Measurements from ENCODE around the gene PID1.

PID1 gene, protein sequence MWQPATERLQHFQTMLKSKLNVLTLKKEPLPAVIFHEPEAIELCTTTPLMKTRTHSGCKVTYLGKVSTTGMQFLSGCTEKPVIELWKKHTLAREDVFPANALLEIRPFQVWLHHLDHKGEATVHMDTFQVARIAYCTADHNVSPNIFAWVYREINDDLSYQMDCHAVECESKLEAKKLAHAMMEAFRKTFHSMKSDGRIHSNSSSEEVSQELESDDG

DNA sequence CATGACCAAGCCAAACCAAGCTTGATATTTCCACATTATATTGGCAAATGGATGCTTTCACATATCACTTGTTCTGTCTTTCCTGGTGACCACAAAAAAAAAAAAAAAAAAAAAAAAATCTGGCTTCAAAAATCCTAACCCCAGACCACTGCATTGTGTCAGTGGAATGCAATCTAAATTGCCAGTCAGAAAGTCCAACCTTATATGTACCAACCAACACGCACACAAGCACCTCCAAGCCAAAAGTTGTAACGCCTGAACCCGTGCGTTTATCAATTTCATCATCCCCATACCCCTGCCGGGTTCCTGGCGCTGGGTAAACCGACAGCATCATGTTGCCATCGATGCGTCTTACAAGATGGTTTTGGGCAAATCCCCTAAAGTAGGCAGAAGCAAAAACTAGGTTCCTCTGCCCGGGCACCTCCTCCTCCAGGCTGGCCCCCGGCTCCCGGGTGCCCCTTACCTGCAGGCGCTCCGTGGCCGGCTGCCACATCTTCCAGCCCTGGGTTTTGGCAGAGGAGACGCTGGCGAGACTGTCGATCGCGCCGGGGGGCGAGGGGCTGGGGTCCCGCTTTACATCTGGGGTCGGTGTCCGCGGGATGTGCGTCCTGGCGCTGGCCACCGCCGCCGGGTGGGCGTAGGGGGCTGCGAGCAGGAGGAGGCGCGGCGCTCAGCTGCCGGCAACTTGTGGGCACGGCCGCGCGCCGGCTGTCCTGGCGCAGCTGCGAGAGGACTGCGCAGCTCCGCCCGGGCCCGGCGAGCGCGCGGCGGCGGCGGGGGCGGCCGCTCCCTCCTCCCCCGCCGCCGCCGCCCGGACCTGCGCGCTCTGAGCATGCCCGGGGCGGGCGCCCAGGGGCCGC lies at the start of gene PID1:
PID1 (minus strand) TSS at position 737 of the 860 bp plus-strand sequence; CDS start at position 493, 244 bp downstream.
- DNase-seq (ENCODE audit: low spot score), result peak; percentile 34

DNA sequence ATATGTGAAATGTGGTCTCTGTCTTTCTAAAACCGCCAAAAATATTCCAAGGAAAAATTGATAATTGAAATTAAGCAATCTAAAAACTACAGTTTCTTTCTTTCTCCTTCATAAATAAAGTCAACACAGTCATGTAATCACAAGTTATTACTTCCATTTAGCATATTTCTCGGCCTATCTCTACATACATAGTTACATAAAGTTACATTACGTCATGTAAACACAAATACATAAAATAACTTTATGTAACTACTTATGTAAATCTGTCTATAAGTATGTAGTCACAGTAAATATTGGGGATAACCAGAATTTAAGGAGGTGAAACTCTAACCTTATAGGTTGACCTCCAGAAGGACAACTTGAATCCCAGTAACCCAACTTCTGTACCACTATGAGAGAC lies 48.5 kb upstream of the PID1 start:
- no peak for DNase-seq (ENCODE audit: low spot score)

DNA sequence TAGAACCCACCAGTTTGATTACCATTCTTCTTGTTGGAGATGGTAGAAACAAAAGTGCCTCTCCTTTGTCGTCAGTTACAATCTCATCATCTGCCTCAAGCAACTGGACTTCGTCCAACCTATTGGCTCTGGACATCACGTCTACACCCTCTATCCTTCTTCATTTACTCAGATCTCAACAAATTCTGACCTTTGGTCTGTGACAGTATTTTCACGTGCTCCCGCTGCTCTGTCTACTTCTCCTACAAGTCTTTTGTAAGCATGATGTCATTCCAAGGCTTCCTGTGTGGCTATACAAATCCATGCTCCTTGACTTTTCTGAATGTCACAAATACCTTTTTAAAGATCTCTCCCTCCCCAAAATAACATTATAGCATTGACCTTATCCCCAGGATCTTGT lies 43.0 kb upstream of the PID1 start:
- no peak for DNase-seq (ENCODE audit: low spot score)

DNA sequence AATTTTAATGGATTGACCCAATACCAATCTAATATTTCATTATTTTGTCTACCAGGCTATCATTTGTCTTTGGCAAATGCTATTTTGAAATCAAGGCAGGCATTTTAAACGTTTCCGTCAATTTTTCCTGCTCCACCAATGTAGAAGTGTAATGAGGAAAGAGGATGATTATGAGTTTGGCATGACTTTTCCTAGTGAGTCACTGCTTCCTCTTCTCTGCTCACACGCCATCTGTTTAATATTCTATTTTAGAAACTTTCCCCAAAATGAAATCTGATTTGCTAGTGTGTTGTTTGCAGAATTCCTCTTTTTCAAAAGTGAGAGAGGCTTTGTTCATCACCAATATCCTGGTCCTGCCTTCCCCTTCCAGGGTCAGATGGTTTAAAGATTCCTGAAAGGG lies 42.5 kb upstream of the PID1 start:
- DNase-seq (ENCODE audit: low spot score), result no peak

DNA sequence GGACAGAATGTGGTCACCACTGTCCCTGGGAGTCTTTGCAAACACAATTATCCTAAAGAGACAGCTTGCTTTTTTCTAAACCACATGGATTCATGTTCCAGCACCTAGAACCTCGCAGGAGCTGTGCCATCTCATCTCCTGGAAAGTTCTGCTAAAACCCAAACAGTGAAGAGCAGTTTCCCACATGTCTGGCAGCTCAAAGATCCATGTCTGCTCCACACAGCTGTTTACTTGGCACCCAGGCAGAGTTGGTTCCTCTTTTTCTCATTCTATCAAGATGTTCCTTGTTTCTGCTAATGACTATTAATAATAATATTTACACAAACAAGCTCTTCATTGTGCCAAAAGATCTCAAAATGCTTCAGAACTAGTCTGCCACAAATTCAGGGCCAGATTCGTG lies 30.1 kb upstream of the PID1 start:
- DNase-seq (ENCODE audit: low spot score), result no peak

DNA sequence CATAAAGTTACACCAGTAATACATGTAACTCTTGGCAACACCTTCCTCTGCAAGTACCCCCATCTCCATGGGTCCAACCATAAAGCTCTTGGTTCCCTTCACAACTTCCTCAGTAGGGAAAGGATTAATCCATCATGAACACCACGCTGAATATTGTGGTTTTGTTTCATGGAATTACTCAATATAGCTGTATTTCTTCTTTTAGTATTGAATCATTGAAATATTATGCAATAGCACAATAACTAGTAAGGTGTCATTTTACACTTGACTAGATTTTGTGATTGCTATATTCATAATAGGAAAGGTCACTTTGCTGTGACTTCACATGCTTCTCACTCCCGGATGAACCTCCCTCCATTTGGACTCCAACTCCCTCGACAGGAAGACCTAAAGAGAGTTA lies 29.7 kb upstream of the PID1 start:
- DNase-seq (ENCODE audit: low spot score), result no peak

DNA sequence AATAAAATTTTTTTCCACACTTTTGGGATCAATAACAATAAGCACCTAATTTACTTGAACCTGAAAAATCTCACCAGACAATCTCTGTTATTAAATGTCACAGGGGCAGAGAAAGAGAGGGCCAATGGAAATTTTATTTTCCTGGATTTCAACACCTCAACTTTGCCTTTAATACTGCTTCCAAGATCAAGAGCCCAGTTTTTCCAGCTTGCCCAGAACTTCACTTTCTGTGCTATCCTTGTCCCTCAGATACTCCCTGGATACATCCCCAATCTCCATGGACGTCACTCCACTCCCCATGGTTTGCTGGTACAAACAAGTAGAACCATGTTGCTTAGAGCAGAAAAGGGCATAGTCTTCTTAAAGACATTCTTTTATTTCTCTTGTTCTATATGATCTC lies 29.3 kb upstream of the PID1 start:
- no peak for DNase-seq (ENCODE audit: low spot score)

DNA sequence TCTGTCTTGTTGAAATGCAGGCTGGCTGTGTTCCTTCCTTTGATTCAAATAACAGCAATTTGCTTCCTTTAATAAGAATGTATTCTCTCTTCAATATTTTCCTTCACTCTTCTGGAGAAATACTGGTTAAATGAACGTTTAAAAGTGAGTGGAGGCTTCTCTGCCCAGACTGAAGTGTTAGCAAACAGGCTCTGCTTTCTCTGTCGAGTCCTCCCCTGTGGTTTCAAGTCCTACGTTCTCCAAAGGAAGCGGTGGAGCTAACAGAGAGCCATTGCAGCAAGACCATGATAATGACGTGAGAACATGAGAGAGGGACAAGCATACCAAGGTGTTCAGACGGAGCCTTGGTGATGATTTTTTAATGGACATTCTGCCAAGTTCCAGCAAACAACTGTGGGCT lies 26.2 kb upstream of the PID1 start:
- DNase-seq (ENCODE audit: low spot score), result no peak

DNA sequence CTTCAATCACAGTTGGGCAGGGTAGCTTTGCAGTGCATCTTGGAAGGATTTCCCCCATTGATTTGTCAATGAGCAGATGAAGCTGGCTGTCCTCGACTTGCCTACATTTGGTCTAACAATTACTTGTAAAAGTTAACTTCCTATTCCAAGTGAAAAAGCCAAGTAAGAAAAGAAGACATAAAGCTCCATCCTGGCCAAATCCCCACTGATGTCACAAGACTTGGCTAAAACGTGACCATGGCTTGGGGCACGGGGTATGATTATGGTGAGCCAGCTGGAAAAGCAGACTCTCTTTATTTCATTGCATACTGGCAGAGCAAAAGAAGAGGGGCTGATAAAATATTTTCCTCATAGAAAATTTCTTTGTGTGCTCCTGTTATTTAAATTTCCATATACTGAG lies 25.4 kb upstream of the PID1 start:
- DNase-seq (ENCODE audit: low spot score), result no peak

DNA sequence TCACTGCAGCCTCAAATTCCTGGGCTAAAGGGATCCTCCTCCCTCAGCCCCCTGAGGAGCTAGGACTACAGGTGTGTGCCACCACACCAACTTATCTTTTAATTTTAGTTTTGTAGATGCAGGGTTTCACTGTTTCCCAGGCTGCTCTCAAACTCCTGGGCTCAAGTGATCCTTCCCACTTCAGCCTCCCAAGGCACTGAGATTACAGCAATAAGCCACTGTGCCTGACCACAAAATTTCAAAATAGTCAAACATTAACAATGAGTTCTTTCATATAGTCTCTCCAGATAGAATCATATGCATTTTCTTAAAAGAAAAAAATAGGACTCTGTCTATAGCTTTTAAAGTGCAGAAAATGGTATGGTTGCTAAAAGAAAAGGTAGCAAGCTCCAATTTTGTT lies 24.9 kb upstream of the PID1 start:
- DNase-seq (ENCODE audit: low spot score), result no peak

DNA sequence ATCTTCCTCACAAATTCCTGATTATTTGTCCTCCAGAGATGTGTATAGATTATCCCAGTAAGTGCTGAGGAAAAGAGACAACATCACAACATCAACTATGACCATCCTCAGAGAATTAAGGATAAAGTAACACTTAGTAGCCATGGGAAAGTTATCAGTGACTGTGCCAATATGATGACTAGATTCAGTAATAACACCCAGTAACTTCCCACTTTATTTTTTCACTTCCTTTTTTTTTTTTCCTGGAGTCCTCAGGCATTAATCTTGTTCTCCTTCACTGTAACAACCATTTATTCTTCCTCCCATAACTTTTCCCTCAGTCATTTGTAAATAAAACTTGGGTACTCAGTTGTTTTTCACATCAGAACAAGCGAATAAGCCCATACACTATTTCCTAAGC lies 16.7 kb upstream of the PID1 start:
- no peak for DNase-seq (ENCODE audit: low spot score)

DNA sequence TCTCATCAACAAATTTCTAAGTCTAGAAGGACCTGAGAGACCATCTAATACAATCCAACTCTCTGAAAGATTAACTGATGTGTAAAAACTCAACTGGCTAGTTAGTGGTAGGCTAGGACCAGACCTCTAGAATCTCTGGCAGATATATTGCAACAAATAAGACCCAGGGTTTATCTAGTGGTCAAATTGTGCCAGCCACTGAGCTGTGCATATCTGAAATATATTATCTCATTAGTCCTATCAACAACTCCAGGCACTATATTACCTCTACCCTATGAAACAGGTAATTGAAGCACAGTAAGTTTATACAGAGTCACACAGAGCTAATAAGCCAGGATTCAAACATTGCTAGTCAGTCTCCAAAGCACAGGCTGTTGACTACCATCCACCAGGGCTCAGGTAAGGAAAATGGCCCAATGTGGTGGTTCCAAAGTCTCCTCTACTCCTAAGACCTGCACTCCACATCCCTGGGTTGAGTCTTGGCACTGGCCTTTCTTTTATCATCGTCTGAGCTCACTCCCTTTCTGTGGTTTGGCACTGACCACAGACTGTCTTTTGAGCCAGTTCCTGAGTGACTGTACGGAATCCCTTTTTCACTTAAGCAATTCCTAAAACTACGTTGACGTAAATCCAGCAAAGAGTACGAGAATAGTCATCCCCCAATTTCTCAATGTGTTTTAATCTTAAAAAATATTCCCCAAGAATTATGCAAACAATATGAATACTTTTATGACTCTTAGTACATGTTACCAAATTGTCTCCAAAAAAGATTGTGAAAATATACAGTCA lies 11.9 kb upstream of the PID1 start:
- DNase-seq (ENCODE audit: low spot score), result no peak

DNA sequence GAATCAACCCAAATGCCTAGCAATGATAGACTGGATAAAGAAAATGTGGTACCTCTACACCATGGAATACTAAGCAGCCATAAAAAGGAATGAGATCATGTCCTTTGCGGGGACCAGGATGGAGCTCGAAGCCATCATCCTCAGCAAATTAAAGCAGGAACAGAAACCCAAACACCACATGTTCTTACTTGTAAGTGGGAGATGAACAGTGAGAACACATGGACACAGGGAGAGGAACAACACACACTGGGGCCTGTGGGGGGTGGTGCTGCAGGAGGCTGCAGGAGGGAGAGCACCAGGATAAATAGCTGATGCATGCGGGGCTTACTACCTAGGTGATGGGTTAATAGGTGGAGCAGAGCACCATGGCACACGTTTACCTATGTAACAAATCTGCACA lies 8.4 kb upstream of the PID1 start:
- no peak for DNase-seq (ENCODE audit: low spot score)

DNA sequence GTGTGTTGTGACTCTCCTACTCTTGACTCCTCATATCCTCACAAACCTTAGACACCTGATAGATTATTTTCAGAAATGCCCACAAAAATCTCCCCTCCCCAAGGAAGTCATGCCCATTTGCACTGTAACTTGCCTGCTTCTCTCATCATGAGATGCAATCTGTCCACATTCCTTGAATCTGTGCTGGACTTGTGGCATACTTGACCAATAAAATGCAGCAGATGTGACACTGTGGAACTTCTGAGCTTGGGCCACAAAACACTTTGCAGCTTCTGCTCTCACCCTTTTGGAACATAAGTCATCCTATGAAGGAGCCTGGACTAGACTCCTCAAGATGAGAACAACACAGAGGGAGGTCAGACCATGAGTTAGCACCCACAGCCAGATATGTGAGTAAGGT lies 4.4 kb upstream of the PID1 start:
- no peak for DNase-seq (ENCODE audit: low spot score)

DNA sequence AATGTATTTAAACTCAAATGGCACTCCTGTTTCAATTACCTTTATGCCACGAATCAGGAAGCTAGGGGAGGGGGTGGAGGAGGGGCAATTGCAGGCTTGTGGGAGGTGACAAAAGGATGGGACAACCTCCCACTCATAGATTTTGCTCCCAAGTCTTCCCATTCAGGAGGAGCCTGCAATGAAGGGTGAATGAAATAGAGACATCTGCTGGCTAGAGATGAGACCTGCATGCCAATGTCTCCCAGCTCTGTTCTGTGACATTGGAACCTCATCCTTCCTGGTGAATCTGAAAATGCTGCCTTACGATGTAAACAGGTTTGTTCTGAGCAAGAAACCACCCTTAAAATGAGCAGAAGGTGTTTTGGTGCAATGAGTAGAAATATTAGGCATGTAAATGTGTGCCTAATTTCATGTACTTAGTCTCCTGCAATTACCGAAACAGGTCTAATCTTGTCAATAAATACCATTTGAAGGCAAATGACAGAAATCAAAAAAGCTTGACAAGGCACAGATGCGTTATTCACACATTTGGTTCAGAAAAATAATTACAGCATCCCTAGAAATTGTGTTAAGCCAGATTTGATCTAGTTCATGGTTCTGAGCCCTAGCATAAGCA lies 2.7 kb upstream of the PID1 start:
- DNase-seq (ENCODE audit: low spot score), result peak; percentile 61

DNA sequence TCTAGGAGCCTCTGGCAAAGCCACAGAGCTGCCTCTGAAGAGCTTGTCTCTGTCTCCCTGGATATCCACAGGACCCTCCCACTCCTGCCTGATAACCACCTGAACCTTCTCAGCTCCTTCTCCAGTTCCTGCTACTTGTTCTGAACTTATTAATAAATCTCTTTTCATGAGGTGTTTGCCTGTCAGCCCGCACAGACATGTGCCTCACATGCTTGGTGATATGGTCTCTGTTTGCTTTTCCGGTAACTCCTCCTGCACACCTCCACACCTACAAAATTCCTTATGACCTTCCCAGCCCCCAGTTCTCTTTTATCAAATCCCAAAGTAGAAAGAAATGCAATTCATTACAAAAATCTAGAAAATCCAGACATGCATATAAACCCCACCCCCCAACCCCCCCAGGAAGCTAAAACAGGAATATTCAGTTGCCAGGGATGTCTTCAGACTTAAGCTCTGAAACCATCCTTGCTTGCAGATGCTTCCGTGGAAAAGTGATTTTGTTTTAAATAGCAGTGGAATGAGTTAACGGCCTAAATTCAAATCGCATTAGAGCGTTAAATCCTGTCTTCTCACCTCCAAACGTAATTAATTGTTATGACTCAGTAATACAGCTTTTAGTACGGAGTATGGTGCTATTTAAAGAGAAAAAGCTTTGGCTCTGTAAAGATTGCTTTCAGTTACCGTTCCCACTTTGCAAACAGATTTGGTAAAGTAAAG lies 2.1 kb upstream of the PID1 start:
- no peak for DNase-seq (ENCODE audit: low spot score)

DNA sequence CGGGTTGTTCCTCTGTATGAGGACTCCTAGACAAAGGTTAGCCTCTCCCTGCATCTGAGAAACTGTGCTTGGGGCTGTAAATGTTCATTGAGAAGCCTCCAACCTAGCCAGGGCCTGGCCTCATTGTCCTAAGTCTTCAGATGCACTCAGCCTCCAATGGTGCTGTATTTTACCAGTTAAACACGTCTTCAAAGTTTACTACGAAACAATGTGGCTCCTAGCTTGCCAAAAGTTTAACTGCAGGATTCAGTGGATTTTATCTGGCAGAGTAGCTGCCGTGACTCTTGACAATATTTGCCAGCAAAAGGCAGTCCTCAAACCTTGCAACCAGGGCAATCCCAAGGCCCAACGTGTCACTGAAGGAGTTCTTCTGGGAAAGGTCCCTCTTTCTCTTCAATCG lies 1.1 kb downstream of the PID1 start:
- no peak for DNase-seq (ENCODE audit: low spot score)

DNA sequence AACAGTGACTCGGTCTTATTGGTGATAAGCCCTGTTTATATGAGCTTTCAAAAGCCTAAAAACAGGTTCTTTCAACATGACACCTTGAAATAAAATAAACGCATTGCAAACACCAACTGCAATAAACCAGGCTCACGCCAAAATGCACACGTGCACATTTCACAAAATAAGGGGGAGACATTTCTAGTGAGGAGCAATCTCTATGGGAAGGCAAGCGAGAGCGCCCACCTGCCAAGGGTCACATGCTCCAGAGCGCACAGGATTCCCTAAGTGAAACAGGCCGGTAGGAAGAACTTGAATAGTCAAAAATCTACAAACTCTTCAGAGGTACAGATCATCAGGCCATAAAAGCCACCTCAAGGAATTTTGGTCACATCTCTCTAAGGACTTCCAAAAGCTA lies 1.9 kb downstream of the PID1 start:
- DNase-seq (ENCODE audit: low spot score), result no peak

DNA sequence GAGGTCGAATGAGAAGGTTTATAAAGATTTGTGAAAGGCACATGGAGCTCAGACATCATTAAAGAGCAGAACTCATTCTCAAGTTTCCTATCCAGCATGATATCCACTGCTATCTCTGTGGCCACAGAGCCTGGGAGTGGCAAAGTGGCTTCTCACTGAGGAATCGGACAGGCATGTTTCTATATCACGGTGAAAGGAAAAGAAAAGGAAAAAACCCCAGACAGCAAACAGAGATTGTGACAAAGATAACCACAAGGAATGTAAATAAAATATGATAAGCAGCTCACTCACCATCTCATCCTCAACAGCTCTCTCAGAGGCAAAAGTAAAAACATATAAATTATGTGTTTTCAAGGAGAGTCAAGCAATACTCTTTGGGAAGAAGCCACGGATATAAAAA lies 2.5 kb downstream of the PID1 start:
- no peak for DNase-seq (ENCODE audit: low spot score)

DNA sequence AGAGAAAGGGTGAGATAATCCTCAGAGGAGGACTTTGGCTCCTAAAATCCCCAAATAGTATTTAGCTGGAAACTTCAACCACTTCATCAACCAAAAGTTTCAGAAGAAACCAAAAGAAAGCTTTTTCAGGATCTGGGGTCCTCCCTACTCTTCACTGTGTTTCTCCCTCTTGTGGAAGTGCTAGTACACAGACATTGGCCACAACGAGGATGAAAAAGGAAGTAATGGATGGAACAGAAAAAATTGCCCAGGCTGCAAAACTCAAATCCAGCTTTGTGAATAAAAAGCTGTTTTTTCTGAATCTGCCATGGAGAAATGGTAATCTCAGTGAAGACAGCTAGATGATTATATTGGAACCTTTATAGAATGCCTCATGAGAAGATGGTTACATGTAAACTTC lies 4.0 kb downstream of the PID1 start:
- DNase-seq (ENCODE audit: low spot score), result no peak

DNA sequence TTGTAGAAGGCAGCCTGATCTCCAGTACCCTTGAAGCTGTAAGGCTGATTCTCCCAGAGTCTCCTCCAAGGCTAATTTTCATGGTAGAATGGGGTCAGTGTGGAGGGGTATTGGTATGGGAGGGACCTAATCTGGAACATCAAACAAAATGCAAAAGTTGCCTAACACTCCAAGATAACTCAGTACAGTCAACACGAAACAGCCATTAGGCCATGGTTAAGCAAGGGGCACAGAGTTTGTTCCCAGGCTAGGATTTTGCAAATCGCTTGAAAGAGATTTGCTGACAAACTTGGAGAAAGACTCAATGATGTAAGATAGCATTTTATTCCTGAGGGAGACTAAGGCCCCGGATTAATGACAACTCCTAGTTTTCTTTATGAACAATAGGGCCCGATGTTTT lies 5.4 kb downstream of the PID1 start:
- no peak for DNase-seq (ENCODE audit: low spot score)

DNA sequence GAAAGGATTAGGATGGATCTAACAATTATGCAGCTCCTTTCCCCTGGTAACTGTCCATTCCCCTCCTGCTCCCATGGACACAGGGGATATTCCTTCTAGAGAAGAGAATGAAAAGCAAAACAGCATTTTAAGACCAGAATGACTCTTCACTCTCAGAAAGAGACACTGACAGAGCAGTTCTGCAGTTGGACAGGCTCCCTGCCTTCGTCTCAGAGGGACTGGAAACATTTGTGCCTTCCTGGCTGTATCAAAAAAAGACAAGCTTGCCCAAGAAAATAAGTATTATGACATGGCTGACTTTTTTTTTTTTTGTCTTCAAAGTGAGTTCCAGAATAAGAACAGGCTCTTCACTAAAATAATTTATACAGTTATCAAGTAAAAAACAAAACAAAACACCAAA lies 9.5 kb downstream of the PID1 start:
- DNase-seq (ENCODE audit: low spot score), result no peak

Data from D341Med (cell line).